GM23338 (cell line): ENCODE results near the gene FANCF. TPM values are rescaled to one million over a fixed set of nuclear protein-coding genes. Genes with fewer than 3 reads are reported as not detected.

ENCODE experiments used
- ATAC-seq: fragments of 200-7000 bp; cut with Tn5 transposase; 3 replicates; pipeline ENCODE4 v1.9.1; 2020
- DNase-seq: peaks from one replicate; pipeline ENCODE4 v3.0.0-alpha.2; 2015; ENCODE audit warnings: low spot score
- H2AFZ ChIP-seq: fragments of 200-600 bp; sonication (generic); 2 replicates; pipeline ENCODE4 v1.8.0; 2016; ENCODE audit warnings: antibody characterized with exemption, mild to moderate bottlenecking, moderate library complexity
- H3F3A ChIP-seq: fragments of 200-600 bp; sonication (generic); replicated peaks from 2 replicates; pipeline ENCODE4 v1.8.0; 2017; ENCODE audit warnings: antibody characterized with exemption, mixed run types, low read depth
- H3K27ac ChIP-seq: fragments of 200-600 bp; sonication (generic); 2 replicates; pipeline ENCODE4 v1.6.1; 2016; ENCODE audit warnings: low read depth
- H3K27me3 ChIP-seq: fragments of 200-600 bp; sonication (generic); 2 replicates; pipeline ENCODE4 v1.8.0; 2016; ENCODE audit warnings: mild to moderate bottlenecking, mixed run types, moderate library complexity; ENCODE audit not compliant: insufficient read depth
- H3K36me3 ChIP-seq: fragments of 200-600 bp; sonication (generic); 2 replicates; pipeline ENCODE4 v1.8.0; 2016; ENCODE audit warnings: mild to moderate bottlenecking; ENCODE audit not compliant: insufficient read depth
- H3K4me1 ChIP-seq: fragments of 200-600 bp; sonication (generic); 2 replicates; pipeline ENCODE4 v1.8.0; 2016; ENCODE audit warnings: mild to moderate bottlenecking, moderate library complexity; ENCODE audit not compliant: insufficient read depth
- H3K4me2 ChIP-seq: fragments of 200-600 bp; sonication (generic); 2 replicates; pipeline ENCODE4 v1.7.1; 2017; ENCODE audit warnings: mixed run types
- H3K4me3 ChIP-seq: fragments of 200-600 bp; sonication (generic); 2 replicates; pipeline ENCODE4 v1.6.1; 2016; ENCODE audit warnings: mixed run types
- H3K79me2 ChIP-seq: fragments of 200-600 bp; sonication (generic); replicated peaks from 2 replicates; pipeline ENCODE4 v1.8.0; 2017; ENCODE audit warnings: mild to moderate bottlenecking; ENCODE audit not compliant: insufficient read depth
- H3K9me2 ChIP-seq: fragments of 200-600 bp; sonication (generic); 2 replicates; pipeline ENCODE4 v1.8.0; 2017; ENCODE audit not compliant: insufficient read depth
- H4K20me1 ChIP-seq: fragments of 200-600 bp; sonication (generic); replicated peaks from 2 replicates; pipeline ENCODE4 v1.8.0; 2017; ENCODE audit warnings: mild to moderate bottlenecking; ENCODE audit not compliant: insufficient read depth
- H3K27ac Mint-ChIP-seq: 2 replicates; pipeline ENCODE4 v1.8.0; 2020; ENCODE audit warnings: inconsistent platforms, mild to moderate bottlenecking, moderate library complexity, mixed read lengths
- H3K27me3 Mint-ChIP-seq: 3 replicates; pipeline ENCODE4 v1.8.0; 2022; ENCODE audit warnings: low read depth, mild to moderate bottlenecking, moderate library complexity, mixed read lengths, inconsistent platforms; ENCODE audit not compliant: insufficient read depth, poor library complexity
- H3K36me3 Mint-ChIP-seq: 3 replicates; pipeline ENCODE4 v1.8.0; 2021; ENCODE audit warnings: low read depth, mild to moderate bottlenecking, inconsistent platforms, moderate library complexity, mixed read lengths
- H3K4me1 Mint-ChIP-seq: 3 replicates; pipeline ENCODE4 v1.8.0; 2020; ENCODE audit warnings: mild to moderate bottlenecking, inconsistent platforms, mixed read lengths
- H3K4me3 Mint-ChIP-seq: 3 replicates; pipeline ENCODE4 v1.8.0; 2021; ENCODE audit warnings: moderate library complexity, mild to moderate bottlenecking, inconsistent platforms, mixed read lengths
- H3K9me3 Mint-ChIP-seq: 3 replicates; pipeline ENCODE4 v1.8.0; 2020; ENCODE audit warnings: moderate library complexity, mild to moderate bottlenecking, inconsistent platforms, mixed read lengths
- CREB1 ChIP-seq: fragments of 250-450 bp; sonication (Bioruptor Pico); IDR thresholded peaks from 2 replicates; pipeline ENCODE4 v1.5.0; 2020; ENCODE audit warnings: low read depth, mild to moderate bottlenecking, moderate library complexity
- ETS1 ChIP-seq: IDR thresholded peaks from 2 replicates; pipeline ENCODE4 v1.6.1; 2016; ENCODE audit warnings: antibody characterized with exemption
- EZH2 ChIP-seq: fragments of 200-600 bp; sonication (generic); IDR thresholded peaks from one replicate; pipeline ENCODE4 v1.8.0; 2017; ENCODE audit warnings: antibody characterized with exemption, mild to moderate bottlenecking, low read depth; ENCODE audit not compliant: unreplicated experiment
- EZH2phosphoT487 ChIP-seq: fragments of 200-600 bp; sonication (generic); IDR thresholded peaks from one replicate; pipeline ENCODE4 v1.8.1; 2018; ENCODE audit warnings: antibody characterized with exemption; ENCODE audit not compliant: unreplicated experiment
- JUNB ChIP-seq: IDR thresholded peaks from one replicate; pipeline ENCODE4 v1.6.1; 2016; ENCODE audit warnings: antibody characterized with exemption; ENCODE audit not compliant: unreplicated experiment
- NANOG ChIP-seq: IDR thresholded peaks from 2 replicates; pipeline ENCODE4 v1.6.1; 2016; ENCODE audit warnings: antibody characterized with exemption, borderline replicate concordance
- STAT1 ChIP-seq: IDR thresholded peaks from one replicate; pipeline ENCODE4 v1.6.1; 2016; ENCODE audit warnings: antibody characterized with exemption; ENCODE audit not compliant: unreplicated experiment
- ZNF114 ChIP-seq: fragments of 250-450 bp; sonication (Bioruptor Pico); IDR thresholded peaks from 2 replicates; pipeline ENCODE4 v1.5.0; 2020; ENCODE audit warnings: mild to moderate bottlenecking, moderate library complexity
- ZNF462 ChIP-seq: fragments of 250-450 bp; sonication (Bioruptor Pico); IDR thresholded peaks from 2 replicates; pipeline ENCODE4 v1.5.0; 2020; ENCODE audit warnings: mild to moderate bottlenecking, moderate library complexity
- polyA plus RNA-seq: library from polyadenylated mRNA; unstranded; fragments of >200 nt; fragmentation: Nextera tagmentation; extraction: Ambion mirVana; gene quantifications from 2 replicates; pipeline ENCODE4 v1.2.1, GENCODE V29; 2016
- total RNA-seq: library from RNA; depleted of rRNA; stranded (reverse); fragments of >200 nt; shearing (Covaris generic); gene quantifications from 2 replicates; pipeline ENCODE4 v1.2.3, GENCODE V29; 2014
- TF ChIP-seq, protein P1 (sequence below), 2 experiments: fragments of 200-600 bp in 1 of 2; sonication (generic) in 1 of 2; conservative IDR thresholded peaks; 2 replicates each; pipeline versions ENCODE4 v1.5.1 to v1.6.1; 2016 to 2017; ENCODE audit warnings: antibody characterized with exemption in 2 of 2, low read depth in 2 of 2, mild to moderate bottlenecking in 2 of 2, moderate library complexity in 1 of 2
- TF ChIP-seq, protein P2 (sequence below): IDR thresholded peaks from one replicate; pipeline ENCODE4 v1.6.1; 2018; ENCODE audit warnings: antibody characterized with exemption; ENCODE audit not compliant: unreplicated experiment

FANCF gene
- total and polyA plus RNA-seq, 2 experiments from 2014 or later, result 17.0 to 31.8 TPM

GRCh38 chr11:22599458-22599857, 26.2 kb downstream of the FANCF start (continued):
- TF ChIP-seq ZNF462 (CRISPR knock-in tag) (no peak), ETS1 (no peak), EZH2 (no peak), ZNF114 (CRISPR knock-in tag) (no peak), CREB1 (CRISPR knock-in tag) (no peak), NANOG (no peak), JUNB (no peak)

- Histone ChIP-seq H3K4me3 (no peak overlapping the region), H3K79me2 (no peaks in the 10 kb centered on the region), H3K4me1 (no peaks in the 10 kb centered on the region), H3K9me2 (no peaks in the 10 kb centered on the region), H2AFZ (no peak overlapping the region), H3K4me2 (no peak overlapping the region), H3K27ac (no peak overlapping the region), H3F3A (no peaks in the 10 kb centered on the region), H3K27me3 (no peaks in the 10 kb centered on the region), H3K36me3 (no peaks in the 10 kb centered on the region), H4K20me1 (no peaks in the 10 kb centered on the region)
- Mint-ChIP-seq H3K4me1 (no peaks in the 10 kb centered on the region), H3K9me3 (no peaks in the 10 kb centered on the region), H3K27ac (no peak overlapping the region), H3K27me3 (no peaks in the 10 kb centered on the region), H3K4me3 (no peak overlapping the region), H3K36me3 (no peaks in the 10 kb centered on the region)
- DNase-seq, result no peak
- no peak for ATAC-seq
- TF ChIP-seq EZH2 (no peak), EZH2phosphoT487 (no peak), CREB1 (CRISPR knock-in tag) (no peak), STAT1 (no peak), ETS1 (no peak)
- TF ChIP-seq, protein P1, sequence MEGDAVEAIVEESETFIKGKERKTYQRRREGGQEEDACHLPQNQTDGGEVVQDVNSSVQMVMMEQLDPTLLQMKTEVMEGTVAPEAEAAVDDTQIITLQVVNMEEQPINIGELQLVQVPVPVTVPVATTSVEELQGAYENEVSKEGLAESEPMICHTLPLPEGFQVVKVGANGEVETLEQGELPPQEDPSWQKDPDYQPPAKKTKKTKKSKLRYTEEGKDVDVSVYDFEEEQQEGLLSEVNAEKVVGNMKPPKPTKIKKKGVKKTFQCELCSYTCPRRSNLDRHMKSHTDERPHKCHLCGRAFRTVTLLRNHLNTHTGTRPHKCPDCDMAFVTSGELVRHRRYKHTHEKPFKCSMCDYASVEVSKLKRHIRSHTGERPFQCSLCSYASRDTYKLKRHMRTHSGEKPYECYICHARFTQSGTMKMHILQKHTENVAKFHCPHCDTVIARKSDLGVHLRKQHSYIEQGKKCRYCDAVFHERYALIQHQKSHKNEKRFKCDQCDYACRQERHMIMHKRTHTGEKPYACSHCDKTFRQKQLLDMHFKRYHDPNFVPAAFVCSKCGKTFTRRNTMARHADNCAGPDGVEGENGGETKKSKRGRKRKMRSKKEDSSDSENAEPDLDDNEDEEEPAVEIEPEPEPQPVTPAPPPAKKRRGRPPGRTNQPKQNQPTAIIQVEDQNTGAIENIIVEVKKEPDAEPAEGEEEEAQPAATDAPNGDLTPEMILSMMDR (conservative IDR thresholded peaks at IDR 0.05; ENCODE audit: low read depth in 2 of 2), result no peak
- TF ChIP-seq, protein P2, sequence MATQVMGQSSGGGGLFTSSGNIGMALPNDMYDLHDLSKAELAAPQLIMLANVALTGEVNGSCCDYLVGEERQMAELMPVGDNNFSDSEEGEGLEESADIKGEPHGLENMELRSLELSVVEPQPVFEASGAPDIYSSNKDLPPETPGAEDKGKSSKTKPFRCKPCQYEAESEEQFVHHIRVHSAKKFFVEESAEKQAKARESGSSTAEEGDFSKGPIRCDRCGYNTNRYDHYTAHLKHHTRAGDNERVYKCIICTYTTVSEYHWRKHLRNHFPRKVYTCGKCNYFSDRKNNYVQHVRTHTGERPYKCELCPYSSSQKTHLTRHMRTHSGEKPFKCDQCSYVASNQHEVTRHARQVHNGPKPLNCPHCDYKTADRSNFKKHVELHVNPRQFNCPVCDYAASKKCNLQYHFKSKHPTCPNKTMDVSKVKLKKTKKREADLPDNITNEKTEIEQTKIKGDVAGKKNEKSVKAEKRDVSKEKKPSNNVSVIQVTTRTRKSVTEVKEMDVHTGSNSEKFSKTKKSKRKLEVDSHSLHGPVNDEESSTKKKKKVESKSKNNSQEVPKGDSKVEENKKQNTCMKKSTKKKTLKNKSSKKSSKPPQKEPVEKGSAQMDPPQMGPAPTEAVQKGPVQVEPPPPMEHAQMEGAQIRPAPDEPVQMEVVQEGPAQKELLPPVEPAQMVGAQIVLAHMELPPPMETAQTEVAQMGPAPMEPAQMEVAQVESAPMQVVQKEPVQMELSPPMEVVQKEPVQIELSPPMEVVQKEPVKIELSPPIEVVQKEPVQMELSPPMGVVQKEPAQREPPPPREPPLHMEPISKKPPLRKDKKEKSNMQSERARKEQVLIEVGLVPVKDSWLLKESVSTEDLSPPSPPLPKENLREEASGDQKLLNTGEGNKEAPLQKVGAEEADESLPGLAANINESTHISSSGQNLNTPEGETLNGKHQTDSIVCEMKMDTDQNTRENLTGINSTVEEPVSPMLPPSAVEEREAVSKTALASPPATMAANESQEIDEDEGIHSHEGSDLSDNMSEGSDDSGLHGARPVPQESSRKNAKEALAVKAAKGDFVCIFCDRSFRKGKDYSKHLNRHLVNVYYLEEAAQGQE, result no peak
Measured at GRCh38 chr11:22597062-22597461, 28.6 kb downstream of the FANCF start.
